HG02623 (cell line): Measurements from ENCODE around the gene ADAMTS13.
"Not testable (repeated sequence)": the region's sequence is repeated elsewhere in the genome, so short reads cannot be mapped to it uniquely, and the experiment has no call there.

Source experiments
- ATAC-seq: cut with Tn5 transposase; IDR thresholded peaks from one replicate; pipeline ENCODE4 v1.9.1; 2021; ENCODE audit warnings: moderate library complexity; ENCODE audit not compliant: unreplicated experiment

Gene ADAMTS13

GRCh38 chr9:133421615-133422542 lies at the start of gene ADAMTS13:
Gene ADAMTS13, plus strand, starts transcription at chr9:133422367. Its CDS starts 77 bp downstream, at chr9:133422444.
- ATAC-seq: no peak

GRCh38 chr9:133374612-133375115 lies 47.5 kb upstream of the ADAMTS13 start:
- no peak for ATAC-seq

- peak; percentile 3 for ATAC-seq
Measured at GRCh38 chr9:133375116-133375723, 46.9 kb upstream of the ADAMTS13 start.

GRCh38 chr9:133375724-133376654 lies 46.2 kb upstream of the ADAMTS13 start, which contains the start of the genes STKLD1 and SURF4:
Gene STKLD1, plus strand, starts transcription at chr9:133376366. Its CDS starts 108 bp downstream, at chr9:133376474.
Gene SURF4, minus strand, starts transcription at chr9:133376060. Its CDS starts 91 bp downstream, at chr9:133375969.
- peak; percentile 85 for ATAC-seq

- ATAC-seq: not testable (repeated sequence)
Measured at GRCh38 chr9:133377280-133377679, 44.9 kb upstream of the ADAMTS13 start.

- ATAC-seq: no peak
Measured at GRCh38 chr9:133377721-133378216, 44.4 kb upstream of the ADAMTS13 start.

- ATAC-seq: no peak
Measured at GRCh38 chr9:133378408-133378962, 43.7 kb upstream of the ADAMTS13 start.

- ATAC-seq: no peak
Measured at GRCh38 chr9:133379153-133380086, 42.7 kb upstream of the ADAMTS13 start.

- no peak for ATAC-seq
Measured at GRCh38 chr9:133380734-133381133, 41.4 kb upstream of the ADAMTS13 start.

GRCh38 chr9:133382507-133383141 lies 39.5 kb upstream of the ADAMTS13 start:
- ATAC-seq: no peak

GRCh38 chr9:133383438-133383837 lies 38.7 kb upstream of the ADAMTS13 start:
- no peak for ATAC-seq

GRCh38 chr9:133384736-133385321 lies 37.3 kb upstream of the ADAMTS13 start:
- no peak for ATAC-seq

- ATAC-seq: no peak
Measured at GRCh38 chr9:133385452-133385851, 36.7 kb upstream of the ADAMTS13 start.

GRCh38 chr9:133386338-133386737 lies 35.8 kb upstream of the ADAMTS13 start:
- ATAC-seq: no peak

- ATAC-seq: no peak
Measured at GRCh38 chr9:133387680-133388079, 34.5 kb upstream of the ADAMTS13 start.

GRCh38 chr9:133389025-133389557 lies 33.1 kb upstream of the ADAMTS13 start:
- ATAC-seq: no peak

- ATAC-seq: no peak
Measured at GRCh38 chr9:133389562-133389961, 32.6 kb upstream of the ADAMTS13 start.

- no peak for ATAC-seq
Measured at GRCh38 chr9:133390713-133391112, 31.5 kb upstream of the ADAMTS13 start.
